Activated naive CD4-positive, alpha-beta T cell treated with anti-CD3 and anti-CD28 coated beads for 36 hours (primary cell): ENCODE results near the gene ALDH7A1. TPM values are rescaled to one million over a fixed set of nuclear protein-coding genes. Genes with fewer than 3 reads are reported as not detected.
"Not testable (repeated sequence)": the region's sequence is repeated elsewhere in the genome, so short reads cannot be mapped to it uniquely, and the experiment has no call there.

Source experiments
- CTCF ChIA-PET: fragments of 350-600 bp; sonication (Branson Sonifier 250); formaldehyde crosslinking; loops from one replicate; lab custom pipeline; 2021; ENCODE audit warnings: antibody characterized with exemption; lab: Charles Lee
- DNase-seq: peaks from one replicate; pipeline ENCODE4 v3.0.0-alpha.2; 2020
- H3K27ac Mint-ChIP-seq: one replicate; pipeline ENCODE4 v1.8.0; 2021; ENCODE audit warnings: mild to moderate bottlenecking, mixed read lengths
- H3K27me3 Mint-ChIP-seq: one replicate; pipeline ENCODE4 v1.8.0; 2021; ENCODE audit warnings: low read depth, mixed read lengths
- H3K36me3 Mint-ChIP-seq: one replicate; pipeline ENCODE4 v1.8.0; 2021; ENCODE audit warnings: low read depth, mixed read lengths
- H3K4me1 Mint-ChIP-seq: one replicate; pipeline ENCODE4 v1.8.0; 2021; ENCODE audit warnings: low read depth, mixed read lengths
- H3K4me3 Mint-ChIP-seq: one replicate; pipeline ENCODE4 v1.8.0; 2021; ENCODE audit warnings: mild to moderate bottlenecking, moderate library complexity, mixed read lengths
- H3K9me3 Mint-ChIP-seq: one replicate; pipeline ENCODE4 v1.8.0; 2021; ENCODE audit warnings: mixed read lengths
- intact Hi-C: fragments of 100-400 bp; cut with micrococcal nuclease; formaldehyde crosslinking; loops from one replicate; pipeline ENCODE4 v1.15.1; 2023
- total RNA-seq, 2 experiments: library from RNA; stranded (reverse); gene quantifications; one replicate each; pipeline ENCODE4 v1.2.3, GENCODE V29; 2021

Gene ALDH7A1
- total RNA-seq, 2 experiments from 2014 or later = 10.3 to 11.3 TPM

DNA sequence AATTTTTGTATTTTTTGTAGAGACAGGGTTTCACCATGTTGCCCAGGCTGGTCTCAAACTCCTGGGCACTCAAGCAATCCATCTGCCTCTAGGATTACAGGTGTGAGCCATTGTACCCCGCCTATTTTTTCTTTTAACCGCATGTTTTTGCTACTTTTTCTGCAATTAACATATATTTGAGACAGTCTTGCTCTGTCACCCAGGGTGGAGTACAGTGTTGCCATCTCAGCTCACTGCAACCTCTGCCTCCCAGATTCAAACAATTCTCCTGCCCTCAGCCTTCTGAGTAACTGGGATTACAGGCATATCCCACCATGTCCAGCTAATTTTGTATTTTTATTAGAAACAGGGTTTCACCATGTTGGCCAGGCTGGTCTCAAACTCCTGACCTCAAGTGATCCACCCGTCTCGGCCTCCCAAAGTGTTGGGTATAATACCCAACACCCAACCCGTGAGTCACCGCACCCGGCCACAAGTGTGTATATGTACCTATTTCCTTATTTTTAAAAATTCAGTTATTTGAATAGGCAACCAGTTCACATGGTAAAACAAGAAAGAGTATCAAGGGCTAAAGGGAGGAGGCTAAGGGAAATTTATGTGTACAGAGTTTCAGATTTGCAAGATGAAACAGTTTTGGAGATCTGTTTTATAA, 19.0 kb upstream of the ALDH7A1 start:
- Mint-ChIP-seq H3K36me3 (peaks cover 23% of the 10 kb centered on the region), H3K4me3 (no peak overlapping the region), H3K27ac (no peak overlapping the region), H3K4me1 (peaks cover 23% of the 10 kb centered on the region), H3K9me3 (no peaks in the 10 kb centered on the region), H3K27me3 (no peaks in the 10 kb centered on the region)
- no peak for DNase-seq
- CTCF ChIA-PET = interaction anchor here (1.2 kb wide), 1 partner anchor 13 kb away, joined by 4 read pairs; the partner anchor contains the start of gene PHAX
- intact Hi-C loops = no loop called here

DNA sequence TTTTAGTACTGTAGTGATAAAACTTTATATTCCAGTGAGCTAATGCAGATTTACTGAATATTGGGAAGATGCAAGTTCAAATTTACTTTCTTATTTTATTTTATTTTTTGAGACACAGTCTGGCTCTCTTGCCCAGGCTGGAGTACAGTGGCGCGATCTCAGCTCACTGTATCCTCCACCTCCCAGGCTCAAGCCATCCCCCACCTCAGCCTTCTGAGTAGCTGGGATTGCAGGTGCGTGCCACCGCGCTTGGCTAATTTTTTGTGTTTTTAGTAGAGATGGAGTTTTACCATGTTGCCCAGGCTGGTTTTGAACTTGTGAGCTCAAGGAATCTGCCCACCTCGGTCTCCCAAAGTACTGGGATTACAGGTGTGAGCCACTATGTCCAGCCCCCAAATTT, 15.6 kb upstream of the ALDH7A1 start:
- no peak overlapping the region for H3K27ac Mint-ChIP-seq
- CTCF ChIA-PET = interaction anchor here (0.6 to 3.2 kb wide), 3 partner anchors 7 to 273 kb away, joined by 3 to 15 read pairs (median 3); partner anchors contain the start of gene PHAX
- intact Hi-C loops = no loop called here
- H3K9me3 Mint-ChIP-seq = no peaks in the 10 kb centered on the region
- DNase-seq = no peak
- H3K4me1 Mint-ChIP-seq = peaks cover 44% of the 10 kb centered on the region
- H3K4me3 Mint-ChIP-seq = no peak overlapping the region
- H3K27me3 Mint-ChIP-seq = no peaks in the 10 kb centered on the region
- H3K36me3 Mint-ChIP-seq = peaks cover 28% of the 10 kb centered on the region

DNA sequence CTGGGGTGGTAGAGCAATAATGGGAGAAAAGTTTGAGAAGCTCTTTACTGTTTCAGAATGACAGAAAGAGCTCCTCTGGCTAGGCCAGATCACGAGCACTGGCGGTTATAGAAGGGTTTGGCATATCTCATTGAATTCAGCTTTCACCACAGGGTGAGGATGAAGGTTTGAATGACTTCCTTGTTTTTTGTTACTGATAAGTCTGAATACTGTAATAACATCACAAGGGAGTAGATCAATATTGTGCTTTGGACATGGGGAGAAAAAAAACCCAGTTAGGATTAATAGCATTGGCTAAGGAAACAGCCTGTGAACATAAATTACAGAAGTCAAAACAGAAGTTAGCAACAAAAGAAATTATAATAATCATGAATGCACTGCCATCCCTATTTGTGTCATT, 15.1 kb upstream of the ALDH7A1 start:
- H3K27ac Mint-ChIP-seq = no peak overlapping the region
- H3K36me3 Mint-ChIP-seq = peaks cover 30% of the 10 kb centered on the region
- H3K9me3 Mint-ChIP-seq = no peaks in the 10 kb centered on the region
- no peak for DNase-seq
- intact Hi-C loops = no loop called here
- H3K27me3 Mint-ChIP-seq = no peaks in the 10 kb centered on the region
- no peak overlapping the region for H3K4me3 Mint-ChIP-seq
- CTCF ChIA-PET = interaction anchor here (0.7 to 3.2 kb wide), 2 partner anchors 9 to 272 kb away, joined by 3 to 15 read pairs; partner anchors contain the start of gene PHAX
- peaks cover 46% of the 10 kb centered on the region for H3K4me1 Mint-ChIP-seq

DNA sequence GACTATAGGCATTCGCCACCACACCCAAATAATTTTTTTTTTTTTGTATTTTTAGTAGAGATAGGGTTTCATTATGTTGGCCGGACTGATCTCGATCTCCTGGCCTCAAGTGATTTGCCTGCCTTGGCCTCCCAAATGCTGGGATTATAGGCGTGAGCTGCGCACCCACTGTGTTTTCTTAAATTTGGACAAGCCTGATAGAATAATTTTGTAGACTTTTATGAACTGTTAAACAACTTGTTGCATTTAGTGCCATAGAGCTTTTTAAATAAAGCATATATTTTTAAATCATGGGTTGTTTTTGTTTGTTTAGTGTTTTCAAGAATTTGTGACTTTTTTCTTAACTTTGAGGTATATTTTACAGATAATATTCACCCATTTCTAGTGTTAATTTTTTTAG, 10.5 kb upstream of the ALDH7A1 start:
- CTCF ChIA-PET = interaction anchor here (0.6 kb wide), 1 partner anchor 247 kb away, joined by 3 read pairs; no protein-coding TSS in a partner anchor
- intact Hi-C loops = loop anchor here (10.0 kb wide), 1 partner anchor 1479 kb away; the partner anchor contains the start of gene SLC12A2
- Mint-ChIP-seq H3K4me1 (peaks cover 56% of the 10 kb centered on the region), H3K4me3 (no peak overlapping the region), H3K36me3 (peaks cover 27% of the 10 kb centered on the region), H3K9me3 (no peaks in the 10 kb centered on the region), H3K27ac (no peak overlapping the region), H3K27me3 (no peaks in the 10 kb centered on the region)
- DNase-seq = no peak

DNA sequence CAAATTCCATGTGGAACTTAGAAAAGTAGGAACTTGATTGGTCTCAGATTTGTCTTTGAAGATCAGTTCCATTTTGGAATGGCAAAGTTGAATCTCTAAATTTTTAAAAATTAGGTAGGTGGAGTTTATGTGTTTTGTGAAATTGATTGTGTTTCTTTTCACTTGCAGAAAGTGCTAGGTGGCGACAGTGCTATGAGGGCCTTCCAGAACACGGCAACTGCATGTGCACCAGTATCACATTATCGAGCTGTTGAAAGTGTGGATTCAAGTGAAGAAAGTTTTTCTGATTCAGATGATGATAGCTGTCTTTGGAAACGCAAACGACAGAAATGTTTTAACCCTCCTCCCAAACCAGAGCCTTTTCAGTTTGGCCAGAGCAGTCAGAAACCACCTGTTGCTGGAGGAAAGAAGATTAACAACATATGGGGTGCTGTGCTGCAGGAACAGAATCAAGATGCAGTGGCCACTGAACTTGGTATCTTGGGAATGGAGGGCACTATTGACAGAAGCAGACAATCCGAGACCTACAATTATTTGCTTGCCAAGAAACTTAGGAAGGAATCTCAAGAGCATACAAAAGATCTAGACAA, 8.5 kb upstream of the ALDH7A1 start:
- intact Hi-C loops = loop anchor here (10.0 kb wide), 1 partner anchor 1481 kb away; the partner anchor contains the start of gene SLC12A2
- Mint-ChIP-seq H3K27ac (peak overlapping the region; percentile 1), H3K4me1 (peaks cover 53% of the 10 kb centered on the region), H3K4me3 (no peak overlapping the region), H3K36me3 (peaks cover 22% of the 10 kb centered on the region), H3K27me3 (no peaks in the 10 kb centered on the region), H3K9me3 (no peaks in the 10 kb centered on the region)
- CTCF ChIA-PET = interaction anchor here (0.5 to 0.7 kb wide), 4 partner anchors 8 to 248 kb away, joined by 3 read pairs; no protein-coding TSS in a partner anchor
- no peak for DNase-seq

DNA sequence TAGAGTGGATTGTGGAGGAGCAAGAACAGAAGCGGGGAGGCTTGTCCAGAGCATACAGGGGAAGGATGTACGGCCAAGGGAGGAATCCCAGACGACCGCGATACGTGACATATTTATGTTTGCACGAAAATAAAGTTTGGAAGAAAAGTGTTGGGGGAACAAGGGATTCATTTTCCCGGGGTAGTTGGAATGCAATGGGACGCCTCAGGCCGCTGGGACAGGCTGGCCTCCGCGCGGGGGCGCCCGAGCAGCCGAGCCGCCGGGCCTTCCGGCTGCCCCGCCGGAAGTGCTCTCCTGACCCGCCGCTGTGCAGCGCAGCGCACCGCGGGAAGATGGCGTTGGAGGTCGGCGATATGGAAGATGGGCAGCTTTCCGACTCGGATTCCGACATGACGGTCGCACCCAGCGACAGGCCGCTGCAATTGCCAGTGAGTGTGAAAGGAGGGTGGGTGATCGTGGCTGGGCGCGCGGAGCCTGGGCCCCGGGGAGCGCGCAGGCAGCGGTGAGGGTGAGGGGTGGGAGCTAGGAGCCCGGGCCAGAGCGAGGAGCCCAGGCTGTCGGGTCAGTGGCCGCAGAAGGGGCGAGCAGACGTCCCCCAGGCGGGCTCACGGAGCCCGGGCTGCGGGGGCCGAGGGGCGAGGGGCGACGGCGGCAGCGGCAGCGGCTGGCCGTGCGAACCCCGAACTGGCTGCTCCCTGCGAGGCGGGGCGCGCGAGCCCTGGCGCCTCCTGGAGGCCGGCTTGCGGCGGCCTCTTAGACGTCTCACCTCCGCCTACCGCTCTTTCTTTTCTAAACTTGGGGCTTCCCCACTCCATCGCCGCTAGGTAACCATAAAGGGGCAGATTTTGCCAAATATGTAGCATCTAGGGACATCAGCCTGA, 5.9 kb upstream of the ALDH7A1 start, which contains the start of gene PHAX:
Gene PHAX (plus strand): TSS at position 317 of the 881 bp plus-strand sequence. CDS start 16 bp downstream, at position 333.
- Mint-ChIP-seq H3K27me3 (no peaks in the 10 kb centered on the region), H3K36me3 (peaks cover 9% of the 10 kb centered on the region), H3K9me3 (no peaks in the 10 kb centered on the region), H3K27ac (peak within 1 kb of the TSS; percentile 93), H3K4me3 (peak within 1 kb of the TSS; percentile 90), H3K4me1 (peaks cover 34% of the 10 kb centered on the region)
- peak; percentile 78 for DNase-seq
- CTCF ChIA-PET = interaction anchor here (0.5 to 2.4 kb wide), 12 partner anchors 9 to 920 kb away, joined by 3 to 15 read pairs (median 4); no protein-coding TSS in a partner anchor
- intact Hi-C loops = loop anchor here (1.0 to 10.0 kb wide), 12 partner anchors 24 to 1484 kb away; partner anchors contain the start of genes GRAMD2B, MARCHF3, PRRC1 and SLC12A2

DNA sequence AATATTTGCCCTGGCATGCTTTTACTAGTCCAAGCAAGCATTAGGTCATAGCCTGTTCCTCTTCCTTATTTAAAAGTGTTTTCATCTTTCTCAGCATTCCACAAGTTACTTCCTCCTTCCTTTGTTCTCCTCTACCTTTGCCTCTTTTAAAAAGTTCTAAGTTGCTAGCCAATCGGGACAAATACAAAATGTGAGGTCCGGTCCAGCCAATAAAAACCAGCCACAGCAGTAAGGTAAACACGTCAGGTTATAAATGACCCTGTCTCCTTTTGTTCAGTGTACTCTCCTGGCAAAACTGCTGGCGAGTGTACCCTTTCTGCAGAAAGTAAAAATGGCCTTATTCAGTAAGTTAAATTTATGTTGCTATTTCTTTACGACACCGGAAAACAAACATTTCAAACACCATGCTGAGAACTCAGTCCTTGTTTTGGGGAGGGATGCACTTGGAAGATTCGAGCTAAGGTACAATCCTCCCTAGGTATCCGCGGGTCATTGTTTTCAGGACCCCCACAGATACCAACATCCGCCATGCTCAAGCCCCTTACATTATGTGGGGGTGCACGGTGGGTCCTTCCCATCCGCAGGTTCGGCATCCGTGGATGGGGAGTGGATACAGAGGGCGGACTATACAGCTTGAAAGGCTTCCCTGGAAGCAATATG, 5.1 kb upstream of the ALDH7A1 start:
- H3K9me3 Mint-ChIP-seq, H3K27me3 Mint-ChIP-seq, DNase-seq, H3K36me3 Mint-ChIP-seq: not testable (repeated sequence)
- H3K27ac Mint-ChIP-seq = peak overlapping the region; percentile 93
- peak overlapping the region; percentile 90 for H3K4me3 Mint-ChIP-seq
- intact Hi-C loops = loop anchor here (1.0 to 10.0 kb wide), 5 partner anchors 25 to 1485 kb away; partner anchors contain the start of genes GRAMD2B, PRRC1 and SLC12A2
- CTCF ChIA-PET = interaction anchor here (1.2 to 2.4 kb wide), 6 partner anchors 8 to 262 kb away, joined by 3 to 15 read pairs (median 4); no protein-coding TSS in a partner anchor
- peaks cover 26% of the 10 kb centered on the region for H3K4me1 Mint-ChIP-seq

DNA sequence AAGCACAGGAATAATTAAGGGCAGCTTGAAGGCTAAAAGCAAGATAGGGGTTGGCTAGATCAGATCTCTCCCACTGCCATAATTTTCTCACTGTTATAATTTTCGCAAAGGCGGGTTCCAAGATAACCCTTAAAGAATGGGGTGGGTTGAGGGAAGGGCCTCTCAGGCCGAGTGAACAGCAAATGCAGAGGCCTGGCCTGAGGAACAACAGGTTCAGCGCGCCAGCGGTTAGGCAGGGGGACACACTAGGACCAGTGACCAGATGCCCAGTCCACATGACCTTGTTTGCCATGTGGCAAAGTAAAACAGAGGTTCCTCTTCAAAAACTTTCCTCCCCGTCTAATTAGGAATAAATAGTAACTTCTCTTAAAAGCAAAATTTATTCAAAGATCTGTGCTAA, 4.5 kb upstream of the ALDH7A1 start:
- CTCF ChIA-PET = interaction anchor here (0.8 to 1.2 kb wide), 2 partner anchors 100 to 246 kb away, joined by 3 read pairs; no protein-coding TSS in a partner anchor
- intact Hi-C loops = no loop called here
- Mint-ChIP-seq H3K36me3 (peaks cover 5% of the 10 kb centered on the region), H3K4me1 (peaks cover 27% of the 10 kb centered on the region), H3K27me3 (no peaks in the 10 kb centered on the region), H3K4me3 (no peak overlapping the region), H3K9me3 (no peaks in the 10 kb centered on the region), H3K27ac (no peak overlapping the region)
- DNase-seq = no peak

DNA sequence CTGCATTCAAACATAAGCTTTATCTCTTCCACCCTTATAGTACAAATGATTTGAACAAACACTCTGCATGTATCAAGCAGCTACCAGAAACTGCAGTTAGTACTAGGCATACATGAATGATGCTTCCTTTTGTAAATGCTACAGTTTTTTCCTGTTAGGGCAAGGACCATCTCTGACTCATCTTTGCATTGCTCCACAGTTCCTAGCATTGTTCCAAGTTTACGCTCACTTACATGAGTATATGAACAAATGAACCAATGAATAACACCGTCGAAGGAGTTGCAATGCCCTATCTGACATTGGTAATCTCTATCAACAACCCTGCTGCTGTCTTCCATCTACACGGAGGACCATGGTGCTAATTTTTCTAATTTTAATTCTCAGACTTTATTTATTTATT, 2.1 kb upstream of the ALDH7A1 start:
- H3K4me3 Mint-ChIP-seq = no peak overlapping the region
- H3K27me3 Mint-ChIP-seq = peaks cover 6% of the 10 kb centered on the region

DNA sequence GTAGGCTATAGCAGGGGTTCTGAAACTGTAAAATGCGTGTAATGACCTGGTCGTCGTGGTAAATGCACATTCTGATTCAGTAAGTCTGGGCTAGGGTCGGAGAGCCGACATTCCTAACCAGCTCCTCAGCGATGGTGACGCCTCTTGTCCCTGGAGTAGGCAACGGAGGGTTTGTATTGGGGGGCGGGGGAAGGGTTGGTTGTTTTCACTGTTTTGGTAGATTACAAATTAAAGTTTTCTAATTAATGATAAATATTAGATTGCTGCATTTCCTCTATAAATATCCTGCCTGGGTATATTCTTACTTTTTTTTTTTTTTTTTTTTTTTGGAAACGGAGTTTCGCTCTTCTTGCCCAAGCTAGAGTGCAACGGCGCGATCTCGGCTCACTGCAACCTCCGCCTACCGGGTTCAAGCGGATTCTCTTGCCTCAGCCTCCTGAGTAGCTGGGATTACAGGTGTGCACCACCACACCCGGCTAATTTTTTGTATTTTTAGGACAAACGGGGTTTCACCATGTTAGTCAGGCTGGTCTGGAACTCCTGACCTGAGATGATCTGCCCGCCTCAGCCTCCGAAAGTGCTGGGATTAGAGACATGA, 566 bp upstream of the ALDH7A1 start:
- Mint-ChIP-seq H3K4me3 (peak overlapping the region; percentile 80), H3K27ac (no peak overlapping the region), H3K27me3 (peaks cover 6% of the 10 kb centered on the region), H3K9me3 (no peaks in the 10 kb centered on the region), H3K4me1 (peaks cover 8% of the 10 kb centered on the region), H3K36me3 (no peaks in the 10 kb centered on the region)
- intact Hi-C loops = no loop called here
- CTCF ChIA-PET = interaction anchor here (0.6 to 1.5 kb wide), 5 partner anchors 12 to 835 kb away, joined by 3 read pairs; no protein-coding TSS in a partner anchor
- no peak for DNase-seq

More for the DNA sequence above, 2.1 kb upstream of the ALDH7A1 start:
- H3K4me1 Mint-ChIP-seq = peaks cover 17% of the 10 kb centered on the region
- H3K36me3 Mint-ChIP-seq = no peaks in the 10 kb centered on the region
- CTCF ChIA-PET = interaction anchor here (1.3 kb wide), 1 partner anchor 97 kb away, joined by 4 read pairs; no protein-coding TSS in a partner anchor
- intact Hi-C loops = no loop called here
- no peak overlapping the region for H3K27ac Mint-ChIP-seq
- DNase-seq = no peak
- H3K9me3 Mint-ChIP-seq = no peaks in the 10 kb centered on the region

DNA sequence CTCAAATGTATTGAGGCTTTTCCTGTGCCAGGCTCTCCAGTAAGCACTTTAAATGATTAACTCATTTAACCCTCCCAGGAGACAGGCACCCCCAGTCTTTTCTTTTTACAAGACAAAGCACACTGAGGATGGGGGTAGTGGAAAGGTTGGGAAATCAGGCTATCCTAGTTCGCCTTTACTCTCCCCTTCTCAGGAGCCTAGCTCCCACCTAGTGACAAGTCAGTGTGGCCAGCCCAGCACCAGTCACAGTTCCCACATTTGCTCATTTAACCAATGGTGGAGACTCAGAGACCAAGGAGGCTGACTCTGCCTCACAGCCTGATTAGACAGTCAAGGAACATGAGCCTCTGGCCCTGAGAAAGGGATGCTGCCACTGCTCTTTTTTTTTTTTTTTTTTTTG, 3.5 kb downstream of the ALDH7A1 start:
- no peak overlapping the region for H3K4me3 Mint-ChIP-seq
- peaks cover 6% of the 10 kb centered on the region for H3K4me1 Mint-ChIP-seq
- H3K36me3 Mint-ChIP-seq = no peaks in the 10 kb centered on the region
- H3K9me3 Mint-ChIP-seq = no peaks in the 10 kb centered on the region
- intact Hi-C loops = no loop called here
- no peak for DNase-seq
- H3K27me3 Mint-ChIP-seq = peaks cover 6% of the 10 kb centered on the region
- no peak overlapping the region for H3K27ac Mint-ChIP-seq
- CTCF ChIA-PET = interaction anchor here (1.2 kb wide), 1 partner anchor 9 kb away, joined by 4 read pairs; the partner anchor contains the start of gene PHAX
